HEK293 (cell line): Measurements from ENCODE around the gene DGCR6L.

Experiments used
- CTCF ChIA-PET: fragments of 350-600 bp; formaldehyde crosslinking; extraction: SDS; loops from one replicate; lab custom pipeline; 2021; ENCODE audit warnings: antibody characterized with exemption; lab: Yijun Ruan, JAX
- POLR2A ChIA-PET: fragments of 300-600 bp; formaldehyde crosslinking; extraction: SDS; loops from one replicate; lab custom pipeline; 2020; ENCODE audit warnings: antibody characterized with exemption, inconsistent platforms; lab: Yijun Ruan, JAX
- H3K27ac ChIP-seq: fragments of 200-500 bp; sonication (Bioruptor generic); 2 replicates; pipeline ENCODE4 v1.5.1; 2014; ENCODE audit warnings: low read depth, low read length, control low read depth, inconsistent platforms; ENCODE audit errors: extremely low read depth
- H3K36me3 ChIP-seq, 2 experiments: fragments of 200-500 bp in 1 of 2; sonication (Bioruptor generic) in 1 of 2; 1 replicate in 1 of 2; 2 replicates in 1 of 2; pipeline ENCODE4 v1.5.1; 2014 to 2017; ENCODE audit warnings: inconsistent platforms in 2 of 2, low read length in 2 of 2; ENCODE audit not compliant: control insufficient read depth in 2 of 2, insufficient read depth in 1 of 2
- H3K4me1 ChIP-seq: fragments of 200-500 bp; sonication (Bioruptor generic); 2 replicates; pipeline ENCODE4 v1.5.1; 2014; ENCODE audit warnings: mild to moderate bottlenecking, low read length, inconsistent platforms; ENCODE audit not compliant: control insufficient read depth, insufficient read depth
- H3K4me3 ChIP-seq: 2 replicates; pipeline ENCODE4 v1.5.1; 2011; ENCODE audit warnings: low read depth, mild to moderate bottlenecking, control low read depth, low read length, moderate library complexity
- H3K9me3 ChIP-seq: fragments of 200-500 bp; sonication (Bioruptor generic); 2 replicates; pipeline ENCODE4 v1.5.1; 2014; ENCODE audit warnings: low read depth, low read length, inconsistent platforms; ENCODE audit not compliant: control insufficient read depth, insufficient read depth
- GLIS1 ChIP-seq: fragments of 450-650 bp; formaldehyde crosslinking; IDR thresholded peaks from 2 replicates; pipeline ENCODE4 v1.5.1; 2016; ENCODE audit warnings: missing biosample characterization, missing genetic modification characterization
- IKZF3 ChIP-seq: fragments of 450-650 bp; IDR thresholded peaks from 2 replicates; pipeline ENCODE4 v1.5.0; 2018; ENCODE audit warnings: missing biosample characterization, mild to moderate bottlenecking, missing genetic modification characterization, moderate library complexity
- MYNN ChIP-seq: fragments of 450-650 bp; formaldehyde crosslinking; IDR thresholded peaks from 2 replicates; pipeline ENCODE4 v1.5.1; 2016; ENCODE audit warnings: missing biosample characterization, missing genetic modification characterization, borderline replicate concordance
- OVOL3 ChIP-seq: fragments of 450-650 bp; formaldehyde crosslinking; IDR thresholded peaks from 2 replicates; pipeline ENCODE4 v1.5.1; 2016; ENCODE audit warnings: missing biosample characterization, missing genetic modification characterization
- RBAK ChIP-seq: fragments of 450-650 bp; formaldehyde crosslinking; IDR thresholded peaks from 2 replicates; pipeline ENCODE4 v1.5.1; 2016; ENCODE audit warnings: missing biosample characterization, missing genetic modification characterization
- TRIM28 ChIP-seq: IDR thresholded peaks from 2 replicates; pipeline ENCODE4 v1.6.1; 2011; ENCODE audit warnings: low read length, control low read depth, borderline replicate concordance
- WT1 ChIP-seq: fragments of 450-650 bp; formaldehyde crosslinking; IDR thresholded peaks from 2 replicates; pipeline ENCODE4 v1.5.1; 2016; ENCODE audit warnings: missing biosample characterization, missing genetic modification characterization
- ZBTB20 ChIP-seq: fragments of 450-650 bp; formaldehyde crosslinking; IDR thresholded peaks from 2 replicates; pipeline ENCODE4 v1.5.1; 2016; ENCODE audit warnings: missing biosample characterization, missing genetic modification characterization
- ZBTB6 ChIP-seq: fragments of 450-650 bp; formaldehyde crosslinking; IDR thresholded peaks from 2 replicates; pipeline ENCODE4 v1.5.1; 2017; ENCODE audit warnings: missing biosample characterization, missing genetic modification characterization
- ZFP41 ChIP-seq: fragments of 450-650 bp; formaldehyde crosslinking; IDR thresholded peaks from 2 replicates; pipeline ENCODE4 v1.5.1; 2016; ENCODE audit warnings: missing biosample characterization, missing genetic modification characterization, borderline replicate concordance
- ZFP69B ChIP-seq: fragments of 450-650 bp; formaldehyde crosslinking; IDR thresholded peaks from 2 replicates; pipeline ENCODE4 v1.5.1; 2016; ENCODE audit warnings: missing biosample characterization, missing genetic modification characterization
- ZIC2 ChIP-seq: fragments of 450-650 bp; formaldehyde crosslinking; IDR thresholded peaks from 2 replicates; pipeline ENCODE4 v1.5.1; 2016; ENCODE audit warnings: missing biosample characterization, missing genetic modification characterization
- ZNF175 ChIP-seq: fragments of 450-650 bp; formaldehyde crosslinking; IDR thresholded peaks from 2 replicates; pipeline ENCODE4 v1.5.1; 2016; ENCODE audit warnings: missing biosample characterization, missing genetic modification characterization
- ZNF223 ChIP-seq: fragments of 450-650 bp; formaldehyde crosslinking; IDR thresholded peaks from 2 replicates; pipeline ENCODE4 v1.5.1; 2016; ENCODE audit warnings: missing biosample characterization, missing genetic modification characterization
- ZNF24 ChIP-seq: fragments of 450-650 bp; formaldehyde crosslinking; IDR thresholded peaks from 2 replicates; pipeline ENCODE4 v1.5.1; 2016; ENCODE audit warnings: missing biosample characterization, missing genetic modification characterization
- ZNF302 ChIP-seq: fragments of 450-650 bp; formaldehyde crosslinking; IDR thresholded peaks from 2 replicates; pipeline ENCODE4 v1.5.1; 2016; ENCODE audit warnings: missing biosample characterization, missing genetic modification characterization, low read depth
- ZNF423 ChIP-seq: fragments of 450-650 bp; formaldehyde crosslinking; IDR thresholded peaks from 2 replicates; pipeline ENCODE4 v1.5.1; 2016; ENCODE audit warnings: missing biosample characterization, missing genetic modification characterization
- ZNF449 ChIP-seq: fragments of 450-650 bp; formaldehyde crosslinking; IDR thresholded peaks from 2 replicates; pipeline ENCODE4 v1.5.1; 2017; ENCODE audit warnings: missing biosample characterization, mild to moderate bottlenecking, missing genetic modification characterization, moderate library complexity
- ZNF561 ChIP-seq: fragments of 450-650 bp; IDR thresholded peaks from 2 replicates; pipeline ENCODE4 v1.5.1; 2018; ENCODE audit warnings: missing biosample characterization, missing genetic modification characterization, borderline replicate concordance
- ZNF580 ChIP-seq: fragments of 450-650 bp; formaldehyde crosslinking; IDR thresholded peaks from 2 replicates; pipeline ENCODE4 v1.5.1; 2016; ENCODE audit warnings: missing biosample characterization, missing genetic modification characterization
- ZNF664 ChIP-seq: fragments of 450-650 bp; formaldehyde crosslinking; IDR thresholded peaks from 2 replicates; pipeline ENCODE4 v1.5.1; 2016; ENCODE audit warnings: missing biosample characterization, missing genetic modification characterization
- ZNF677 ChIP-seq: fragments of 450-650 bp; IDR thresholded peaks from 2 replicates; pipeline ENCODE4 v1.5.0; 2018; ENCODE audit warnings: missing biosample characterization, mild to moderate bottlenecking, missing genetic modification characterization, moderate library complexity
- ZNF830 ChIP-seq: fragments of 450-650 bp; IDR thresholded peaks from 2 replicates; pipeline ENCODE4 v1.5.0; 2018; ENCODE audit warnings: missing biosample characterization, missing genetic modification characterization, low read depth, mild to moderate bottlenecking, moderate library complexity
- TF ChIP-seq, protein P1 (sequence below): fragments of 450-650 bp; formaldehyde crosslinking; IDR thresholded peaks from 2 replicates; pipeline ENCODE4 v1.5.1; 2016; ENCODE audit warnings: missing biosample characterization, missing genetic modification characterization

DGCR6L gene

GRCh38 chr22:20291604-20292063 is 28.2 kb downstream of the DGCR6L start (continued):
- TF ChIP-seq ZBTB6 (tag by site-specific recombination): no peak
- no peak for TF ChIP-seq ZNF580 (tag by site-specific recombination)

- CTCF ChIA-PET: interaction anchor here (1.0 to 3.4 kb wide), 4 partner anchors 8 to 134 kb away, joined by 3 to 17 read pairs (median 4); no protein-coding TSS in a partner anchor
- no peaks in the 10 kb centered on the region for H3K4me1 ChIP-seq
- POLR2A ChIA-PET: no interaction called here
These were observed 28.6 kb downstream of the DGCR6L start for GRCh38 chr22:20291249-20291586.

DNA sequence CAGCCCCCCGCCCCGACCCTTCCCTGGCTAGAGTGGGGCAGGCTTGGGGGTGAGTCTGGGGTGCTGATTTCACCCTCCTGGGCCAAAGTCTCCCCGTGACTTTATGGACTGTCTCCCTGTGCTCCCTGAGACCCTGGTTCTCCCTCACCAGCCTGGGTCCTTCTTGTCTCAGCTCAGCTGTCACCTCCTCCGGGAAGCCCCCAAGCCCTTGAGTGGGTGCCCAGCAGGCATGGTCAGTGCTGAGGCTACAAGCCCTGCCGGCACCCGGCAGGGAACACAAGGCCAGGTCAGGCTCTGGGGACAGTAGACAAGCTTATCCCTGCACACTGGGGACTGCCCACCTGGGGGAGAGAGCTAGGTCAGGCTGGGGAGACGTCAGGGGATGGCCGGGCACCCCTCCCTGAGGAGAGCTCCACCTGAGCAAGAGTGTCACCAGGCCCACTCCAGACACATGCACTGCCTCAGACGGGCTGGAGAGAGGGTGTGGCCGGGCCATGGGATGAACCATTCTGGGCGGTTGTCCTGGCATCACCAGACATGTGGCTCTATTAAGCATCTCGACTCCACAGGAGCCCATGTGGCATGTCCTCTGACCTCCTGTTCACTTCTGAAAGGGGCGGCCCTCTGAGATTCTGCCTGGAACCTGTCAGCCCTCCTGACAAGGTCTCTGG is 29.1 kb downstream of the DGCR6L start:
- ChIA-PET POLR2A (no interaction called here), CTCF (interaction anchor here (2.2 to 3.4 kb wide), 2 partner anchors 23 to 134 kb away, joined by 4 to 17 read pairs; no protein-coding TSS in a partner anchor)
- Histone ChIP-seq H3K9me3 (no peaks in the 10 kb centered on the region), H3K27ac (no peak overlapping the region), H3K4me3 (no peak overlapping the region), H3K36me3 (no peaks in the 10 kb centered on the region), H3K4me1 (no peaks in the 10 kb centered on the region)
- TF ChIP-seq ZFP69B (tag by site-specific recombination) (no peak), ZIC2 (tag by site-specific recombination) (no peak), ZFP41 (tag by site-specific recombination) (no peak), MYNN (tag by site-specific recombination) (no peak)
- TF ChIP-seq, protein P1, sequence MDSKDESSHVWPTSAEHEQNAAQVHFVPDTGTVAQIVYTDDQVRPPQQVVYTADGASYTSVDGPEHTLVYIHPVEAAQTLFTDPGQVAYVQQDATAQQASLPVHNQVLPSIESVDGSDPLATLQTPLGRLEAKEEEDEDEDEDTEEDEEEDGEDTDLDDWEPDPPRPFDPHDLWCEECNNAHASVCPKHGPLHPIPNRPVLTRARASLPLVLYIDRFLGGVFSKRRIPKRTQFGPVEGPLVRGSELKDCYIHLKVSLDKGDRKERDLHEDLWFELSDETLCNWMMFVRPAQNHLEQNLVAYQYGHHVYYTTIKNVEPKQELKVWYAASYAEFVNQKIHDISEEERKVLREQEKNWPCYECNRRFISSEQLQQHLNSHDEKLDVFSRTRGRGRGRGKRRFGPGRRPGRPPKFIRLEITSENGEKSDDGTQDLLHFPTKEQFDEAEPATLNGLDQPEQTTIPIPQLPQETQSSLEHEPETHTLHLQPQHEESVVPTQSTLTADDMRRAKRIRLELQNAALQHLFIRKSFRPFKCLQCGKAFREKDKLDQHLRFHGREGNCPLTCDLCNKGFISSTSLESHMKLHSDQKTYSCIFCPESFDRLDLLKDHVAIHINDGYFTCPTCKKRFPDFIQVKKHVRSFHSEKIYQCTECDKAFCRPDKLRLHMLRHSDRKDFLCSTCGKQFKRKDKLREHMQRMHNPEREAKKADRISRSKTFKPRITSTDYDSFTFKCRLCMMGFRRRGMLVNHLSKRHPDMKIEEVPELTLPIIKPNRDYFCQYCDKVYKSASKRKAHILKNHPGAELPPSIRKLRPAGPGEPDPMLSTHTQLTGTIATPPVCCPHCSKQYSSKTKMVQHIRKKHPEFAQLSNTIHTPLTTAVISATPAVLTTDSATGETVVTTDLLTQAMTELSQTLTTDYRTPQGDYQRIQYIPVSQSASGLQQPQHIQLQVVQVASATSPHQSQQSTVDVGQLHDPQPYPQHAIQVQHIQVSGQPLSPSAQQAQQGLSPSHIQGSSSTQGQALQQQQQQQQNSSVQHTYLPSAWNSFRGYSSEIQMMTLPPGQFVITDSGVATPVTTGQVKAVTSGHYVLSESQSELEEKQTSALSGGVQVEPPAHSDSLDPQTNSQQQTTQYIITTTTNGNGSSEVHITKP (tag by site-specific recombination): peak; percentile 37; the same call in 1 of the 2 replicates

More at GRCh38 chr22:20291249-20291586, 28.6 kb downstream of the DGCR6L start:
- TF ChIP-seq GLIS1 (tag by site-specific recombination): peak; percentile 70
- TF ChIP-seq RBAK (tag by site-specific recombination): no peak
- H3K36me3 ChIP-seq: no peaks in the 10 kb centered on the region
- H3K9me3 ChIP-seq: no peaks in the 10 kb centered on the region
- H3K4me3 ChIP-seq: no peak overlapping the region
- H3K27ac ChIP-seq: no peak overlapping the region

GRCh38 chr22:20290045-20290392 is 29.8 kb downstream of the DGCR6L start:
- TF ChIP-seq ZNF561 (tag by site-specific recombination): no peak
- no peak for TF ChIP-seq WT1 (tag by site-specific recombination)
- TF ChIP-seq ZNF449 (tag by site-specific recombination): no peak
- TF ChIP-seq ZNF302 (tag by site-specific recombination): no peak
- no peak for TF ChIP-seq ZNF423 (tag by site-specific recombination)
- no peak for TF ChIP-seq ZNF223 (tag by site-specific recombination)
- TF ChIP-seq TRIM28: no peak
- TF ChIP-seq ZNF24: no peak
- TF ChIP-seq ZNF664 (tag by site-specific recombination): no peak
- no peak for TF ChIP-seq ZBTB20 (tag by site-specific recombination)
- TF ChIP-seq OVOL3: no peak
- no peak for TF ChIP-seq ZNF175 (tag by site-specific recombination)
- TF ChIP-seq ZNF830: no peak
- TF ChIP-seq ZNF677 (tag by site-specific recombination): no peak
- no peak for TF ChIP-seq IKZF3 (tag by site-specific recombination)
- Histone ChIP-seq H3K4me1 (no peaks in the 10 kb centered on the region), H3K27ac (no peak overlapping the region), H3K9me3 (no peaks in the 10 kb centered on the region), H3K36me3 (no peaks in the 10 kb centered on the region), H3K4me3 (no peak overlapping the region)
- CTCF ChIA-PET: interaction anchor here (0.6 to 3.4 kb wide), 2 partner anchors 75 to 133 kb away, joined by 3 to 17 read pairs; no protein-coding TSS in a partner anchor
- POLR2A ChIA-PET: no interaction called here
